Thyroid gland (tissue), 4 donors: ENCODE results near the gene USH1G.

ENCODE experiments used
- POLR2A ChIP-seq, 2 donors: fragments of 450-650 bp; IDR thresholded peaks; one replicate each; pipeline ENCODE4 v1.6.1; 2017; ENCODE audit warnings: antibody characterized with exemption in 2 of 2, mild to moderate bottlenecking in 2 of 2, moderate library complexity in 1 of 2
- TF ChIP-seq, protein P1 (sequence below), 6 experiments: fragments of 200-600 bp in 3 of 6; fragments of 450-650 bp in 3 of 6; sonication (generic) in 3 of 6; IDR thresholded peaks; one replicate each; pipeline ENCODE4 v1.5.1; 2016 to 2019; ENCODE audit warnings: antibody characterized with exemption in 6 of 6, mild to moderate bottlenecking in 2 of 6, inconsistent platforms in 1 of 6, moderate library complexity in 1 of 6

DNA sequence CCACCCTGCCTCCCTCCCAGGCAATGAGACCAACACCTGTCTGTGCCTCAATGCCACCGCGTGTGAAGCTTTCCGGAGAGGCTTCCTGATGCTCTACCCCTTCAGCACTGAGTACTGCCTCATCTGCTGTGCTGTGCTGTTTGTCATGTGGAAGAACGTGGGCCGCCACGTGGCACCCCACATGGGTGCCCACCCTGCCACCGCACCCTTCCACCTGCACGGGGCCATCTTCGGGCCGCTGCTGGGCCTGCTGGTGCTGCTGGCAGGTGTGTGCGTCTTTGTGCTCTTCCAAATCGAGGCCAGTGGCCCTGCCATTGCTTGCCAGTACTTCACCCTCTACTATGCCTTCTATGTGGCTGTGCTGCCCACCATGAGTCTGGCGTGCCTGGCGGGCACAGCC, 23.6 kb upstream of the USH1G start:
- TF ChIP-seq, protein P1, sequence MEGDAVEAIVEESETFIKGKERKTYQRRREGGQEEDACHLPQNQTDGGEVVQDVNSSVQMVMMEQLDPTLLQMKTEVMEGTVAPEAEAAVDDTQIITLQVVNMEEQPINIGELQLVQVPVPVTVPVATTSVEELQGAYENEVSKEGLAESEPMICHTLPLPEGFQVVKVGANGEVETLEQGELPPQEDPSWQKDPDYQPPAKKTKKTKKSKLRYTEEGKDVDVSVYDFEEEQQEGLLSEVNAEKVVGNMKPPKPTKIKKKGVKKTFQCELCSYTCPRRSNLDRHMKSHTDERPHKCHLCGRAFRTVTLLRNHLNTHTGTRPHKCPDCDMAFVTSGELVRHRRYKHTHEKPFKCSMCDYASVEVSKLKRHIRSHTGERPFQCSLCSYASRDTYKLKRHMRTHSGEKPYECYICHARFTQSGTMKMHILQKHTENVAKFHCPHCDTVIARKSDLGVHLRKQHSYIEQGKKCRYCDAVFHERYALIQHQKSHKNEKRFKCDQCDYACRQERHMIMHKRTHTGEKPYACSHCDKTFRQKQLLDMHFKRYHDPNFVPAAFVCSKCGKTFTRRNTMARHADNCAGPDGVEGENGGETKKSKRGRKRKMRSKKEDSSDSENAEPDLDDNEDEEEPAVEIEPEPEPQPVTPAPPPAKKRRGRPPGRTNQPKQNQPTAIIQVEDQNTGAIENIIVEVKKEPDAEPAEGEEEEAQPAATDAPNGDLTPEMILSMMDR (IDR thresholded peaks at IDR 0.05): no peak
- TF ChIP-seq POLR2A (IDR thresholded peaks at IDR 0.05): no peak
